Measurements from ENCODE around the gene ADGRV1. TPM values are rescaled to one million over a fixed set of nuclear protein-coding genes. Genes with fewer than 3 reads are reported as not detected.

Gene ADGRV1
- total RNA-seq, 2 donors from 2014 or later, result 1.4 TPM; not detected in 1

GRCh38 chr5:90934738-90935137 lies 376.1 kb downstream of the ADGRV1 start:
- no peak for TF ChIP-seq CTCF (IDR thresholded peaks at IDR 0.05)
- no peak for ATAC-seq (ENCODE audit: insufficient number of reproducible peaks, low FRiP score, low read depth)
- no peaks in the 10 kb centered on the region for H3K27me3 ChIP-seq (replicated peaks; ENCODE audit: insufficient read depth)
- H3K36me3 ChIP-seq, result no peaks in the 10 kb centered on the region
- H3K27ac ChIP-seq, result no peak overlapping the region
- no peak overlapping the region for H3K4me3 ChIP-seq
- no peak for DNase-seq (ENCODE audit: low spot score)
- H3K9me3 ChIP-seq, result no peaks in the 10 kb centered on the region
- peaks cover 2 to 3% of the 10 kb centered on the region in 2 donors for H3K4me1 ChIP-seq (ENCODE audit: control insufficient read depth in 1 of 2, low read depth in 2 of 2)

- ATAC-seq (ENCODE audit: insufficient number of reproducible peaks, low FRiP score, low read depth), result no peak
Measured at GRCh38 chr5:90939211-90939610, 380.6 kb downstream of the ADGRV1 start.

DNA sequence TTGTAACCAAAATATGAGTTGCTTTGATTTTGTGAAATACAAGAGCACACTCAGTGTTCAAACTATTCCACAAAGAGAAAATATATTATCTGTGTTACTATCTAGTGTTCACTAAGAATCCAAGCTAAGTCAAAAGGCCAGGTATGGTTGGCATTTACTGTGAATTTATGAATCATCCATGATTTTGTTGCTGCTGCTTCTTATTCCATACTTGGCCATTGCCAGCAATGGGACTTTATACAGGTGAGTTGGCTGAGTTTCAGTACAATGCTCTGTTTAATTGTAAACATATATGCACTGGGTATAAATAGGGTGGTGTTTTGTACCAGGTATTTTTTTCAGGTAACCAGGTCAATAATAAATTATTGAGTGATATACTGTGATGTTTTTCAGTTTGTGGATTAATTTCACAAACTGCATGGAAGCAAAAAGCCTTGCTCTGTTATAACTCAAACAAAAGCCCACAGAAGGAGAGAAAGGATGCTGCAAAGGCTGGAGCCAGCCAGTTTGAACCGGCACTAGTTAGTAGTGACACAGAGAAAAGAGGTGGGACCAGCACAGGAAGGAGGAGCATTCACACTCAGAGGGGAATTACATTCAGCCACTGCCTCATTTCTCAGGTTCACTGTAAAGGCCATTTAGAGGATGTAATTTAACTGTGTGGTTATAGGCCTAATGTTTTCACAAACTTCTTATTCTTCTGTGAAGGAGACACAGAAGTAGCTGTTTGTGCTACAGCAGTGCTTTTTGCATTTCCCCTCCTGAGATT lies 381.8 kb downstream of the ADGRV1 start:
- no peak for ATAC-seq (ENCODE audit: insufficient number of reproducible peaks, low FRiP score, low read depth)

More at GRCh38 chr5:90939211-90939610, 380.6 kb downstream of the ADGRV1 start:
- Histone ChIP-seq H3K9me3 (no peaks in the 10 kb centered on the region), H3K4me1 (ENCODE audit: control insufficient read depth in 1 of 2, low read depth in 2 of 2) (peaks cover 0 to 21% of the 10 kb centered on the region in 2 donors), H3K27me3 (replicated peaks; ENCODE audit: insufficient read depth) (no peaks in the 10 kb centered on the region), H3K4me3 (no peak overlapping the region), H3K36me3 (no peaks in the 10 kb centered on the region), H3K27ac (no peak overlapping the region)
- no peak for TF ChIP-seq CTCF (IDR thresholded peaks at IDR 0.05)
- no peak for DNase-seq (ENCODE audit: low spot score)

DNA sequence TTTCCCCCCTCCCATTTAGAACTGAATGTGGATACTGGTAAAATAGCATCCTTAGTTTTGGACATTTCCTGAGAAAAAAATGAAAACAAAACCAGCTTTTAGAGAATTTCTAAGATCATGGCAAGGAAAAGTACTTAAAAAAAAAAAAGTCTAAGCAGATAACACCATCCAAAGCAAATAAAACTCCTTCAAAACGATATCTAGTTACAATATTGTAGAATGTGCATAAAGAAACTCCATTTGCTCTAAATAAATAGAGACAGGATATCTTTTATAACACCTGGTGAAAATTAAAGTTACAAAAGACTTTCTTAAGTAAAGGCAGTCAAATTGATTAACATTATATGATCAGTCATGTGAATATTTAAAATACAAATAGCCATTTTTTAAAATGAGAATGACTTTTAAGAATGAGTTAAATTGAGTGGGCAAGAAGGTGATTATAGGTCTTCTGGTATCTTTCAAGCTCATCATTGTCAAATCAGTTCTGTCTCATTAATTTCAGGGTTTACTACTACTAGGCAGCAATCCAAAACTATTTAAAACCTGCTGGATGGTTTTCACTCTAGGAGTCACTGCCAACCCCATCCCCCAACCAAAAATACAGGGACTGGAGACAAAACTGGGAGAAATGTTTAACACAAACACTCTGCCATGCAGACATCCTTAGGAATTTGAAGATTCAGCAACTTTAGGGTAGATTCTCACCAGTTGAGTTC lies 382.6 kb downstream of the ADGRV1 start:
- H3K4me3 ChIP-seq, result no peak overlapping the region
- ATAC-seq (ENCODE audit: insufficient number of reproducible peaks, low FRiP score, low read depth) (no peak), DNase-seq (ENCODE audit: low spot score) (no peak)
- no peaks in the 10 kb centered on the region for H3K27me3 ChIP-seq (replicated peaks; ENCODE audit: insufficient read depth)
- peaks cover 0 to 21% of the 10 kb centered on the region in 2 donors for H3K4me1 ChIP-seq (ENCODE audit: control insufficient read depth in 1 of 2, low read depth in 2 of 2)
- no peaks in the 10 kb centered on the region for H3K36me3 ChIP-seq
- TF ChIP-seq CTCF (IDR thresholded peaks at IDR 0.05), result no peak
- H3K27ac ChIP-seq, result no peak overlapping the region
- no peaks in the 10 kb centered on the region for H3K9me3 ChIP-seq

More for the DNA sequence above, 381.8 kb downstream of the ADGRV1 start:
- Histone ChIP-seq H3K9me3 (no peaks in the 10 kb centered on the region), H3K4me1 (ENCODE audit: control insufficient read depth in 1 of 2, low read depth in 2 of 2) (peaks cover 0 to 21% of the 10 kb centered on the region in 2 donors), H3K27me3 (replicated peaks; ENCODE audit: insufficient read depth) (no peaks in the 10 kb centered on the region), H3K27ac (no peak overlapping the region), H3K36me3 (no peaks in the 10 kb centered on the region), H3K4me3 (no peak overlapping the region)
- no peak for DNase-seq (ENCODE audit: low spot score)
- no peak for TF ChIP-seq CTCF (IDR thresholded peaks at IDR 0.05)

DNA sequence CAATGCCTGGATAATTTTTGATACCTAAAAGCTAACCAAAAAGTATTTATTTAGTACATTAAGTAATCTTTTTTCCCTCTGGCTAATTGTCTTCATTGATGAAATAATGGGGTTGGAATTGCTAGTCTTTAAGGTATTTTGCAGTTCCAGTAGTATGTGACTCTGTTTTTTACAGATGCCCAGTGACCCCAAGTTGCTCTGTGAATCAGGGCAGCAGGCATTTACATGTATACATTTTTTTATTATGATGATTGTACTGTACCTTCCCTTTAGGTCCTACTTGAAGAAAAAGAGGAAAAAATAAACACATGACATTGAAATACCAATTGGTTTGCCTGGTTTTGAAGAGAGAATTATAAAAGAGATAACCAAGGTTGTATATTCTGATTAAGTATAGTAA lies 385.5 kb downstream of the ADGRV1 start:
- H3K36me3 ChIP-seq, result no peaks in the 10 kb centered on the region
- H3K27me3 ChIP-seq (replicated peaks; ENCODE audit: insufficient read depth), result no peaks in the 10 kb centered on the region
- no peak overlapping the region for H3K4me3 ChIP-seq
- no peak for DNase-seq (ENCODE audit: low spot score)
- no peaks in the 10 kb centered on the region for H3K9me3 ChIP-seq
- TF ChIP-seq CTCF (IDR thresholded peaks at IDR 0.05), result no peak
- peaks cover 0 to 21% of the 10 kb centered on the region in 2 donors for H3K4me1 ChIP-seq (ENCODE audit: control insufficient read depth in 1 of 2, low read depth in 2 of 2)
- no peak for ATAC-seq (ENCODE audit: insufficient number of reproducible peaks, low FRiP score, low read depth)
- no peak overlapping the region for H3K27ac ChIP-seq
